Measurements from ENCODE around the gene EBNA1BP2. TPM values are rescaled to one million over a fixed set of nuclear protein-coding genes. Genes with fewer than 3 reads are reported as not detected.
"Not testable (repeated sequence)": the region's sequence is repeated elsewhere in the genome, so short reads cannot be mapped to it uniquely, and the experiment has no call there.

The EBNA1BP2 gene
- total RNA-seq, 1 donor from 2014 or later: 81.6 TPM

- Histone ChIP-seq H3K9ac (ENCODE audit: low read length) (no peak overlapping the region), H3K9me3 (ENCODE audit: insufficient read depth, low read depth, low read length) (no peaks in the 10 kb centered on the region), H3K4me3 (ENCODE audit: insufficient read depth, low read depth, low read length) (no peak overlapping the region), H3K27ac (ENCODE audit: low read depth, low read length) (no peak overlapping the region), H3K4me2 (ENCODE audit: low read length) (no peak overlapping the region), H3K79me2 (ENCODE audit: insufficient read depth, low read length) (no peaks in the 10 kb centered on the region), H2AFZ (ENCODE audit: low read depth, low read length) (no peak overlapping the region), H3K27me3 (ENCODE audit: insufficient read depth, low read length) (peaks cover 9% of the 10 kb centered on the region), H3K4me1 (ENCODE audit: insufficient read depth, low read length) (no peaks in the 10 kb centered on the region), H4K20me1 (ENCODE audit: insufficient read depth, low read length) (no peaks in the 10 kb centered on the region), H3K36me3 (ENCODE audit: insufficient read depth, low read length) (no peaks in the 10 kb centered on the region)
- Mint-ChIP-seq H3K9me3 (ENCODE audit: unreplicated experiment) (no peaks in the 10 kb centered on the region), H3K27ac (ENCODE audit: unreplicated experiment) (no peak overlapping the region), H3K4me1 (ENCODE audit: low read depth, unreplicated experiment) (no peaks in the 10 kb centered on the region), H3K36me3 (ENCODE audit: low read depth, unreplicated experiment) (no peaks in the 10 kb centered on the region), H3K27me3 (ENCODE audit: low read depth, unreplicated experiment) (no peaks in the 10 kb centered on the region), H3K4me3 (ENCODE audit: unreplicated experiment) (no peak overlapping the region)
- DNase-seq (ENCODE audit: low read depth) (no peak), FAIRE-seq (no peak)
- TF ChIP-seq EZH2 (IDR thresholded peaks at IDR 0.05; ENCODE audit: insufficient read depth, low read length): no peak
- no peak for TF ChIP-seq CTCF (IDR thresholded peaks at IDR 0.05; ENCODE audit: insufficient read depth, low read depth, low read length)
Measured at GRCh38 chr1:43123031-43123430, 49.1 kb downstream of the EBNA1BP2 start.

- TF ChIP-seq EZH2 (IDR thresholded peaks at IDR 0.05; ENCODE audit: insufficient read depth, low read length): no peak
- no peak for TF ChIP-seq CTCF (IDR thresholded peaks at IDR 0.05; ENCODE audit: insufficient read depth, low read depth, low read length)
- Histone ChIP-seq H3K9me3 (ENCODE audit: insufficient read depth, low read depth, low read length) (no peaks in the 10 kb centered on the region), H3K79me2 (ENCODE audit: insufficient read depth, low read length) (no peaks in the 10 kb centered on the region), H3K4me2 (ENCODE audit: low read length) (no peak overlapping the region), H2AFZ (ENCODE audit: low read depth, low read length) (no peak overlapping the region), H3K27ac (ENCODE audit: low read depth, low read length) (no peak overlapping the region), H3K36me3 (ENCODE audit: insufficient read depth, low read length) (no peaks in the 10 kb centered on the region), H3K4me1 (ENCODE audit: insufficient read depth, low read length) (no peaks in the 10 kb centered on the region), H4K20me1 (ENCODE audit: insufficient read depth, low read length) (no peaks in the 10 kb centered on the region), H3K4me3 (ENCODE audit: insufficient read depth, low read depth, low read length) (no peak overlapping the region), H3K27me3 (ENCODE audit: insufficient read depth, low read length) (peaks cover 9% of the 10 kb centered on the region), H3K9ac (ENCODE audit: low read length) (no peak overlapping the region)
- H3K27ac Mint-ChIP-seq (ENCODE audit: unreplicated experiment): no peak overlapping the region
- no peak overlapping the region for H3K4me3 Mint-ChIP-seq (ENCODE audit: unreplicated experiment)
- no peaks in the 10 kb centered on the region for H3K36me3 Mint-ChIP-seq (ENCODE audit: low read depth, unreplicated experiment)
- DNase-seq (ENCODE audit: low read depth) (no peak), FAIRE-seq (no peak)
- H3K9me3 Mint-ChIP-seq (ENCODE audit: unreplicated experiment): no peaks in the 10 kb centered on the region
- no peaks in the 10 kb centered on the region for H3K27me3 Mint-ChIP-seq (ENCODE audit: low read depth, unreplicated experiment)
- no peaks in the 10 kb centered on the region for H3K4me1 Mint-ChIP-seq (ENCODE audit: low read depth, unreplicated experiment)
Measured at GRCh38 chr1:43121256-43121900, 50.7 kb downstream of the EBNA1BP2 start.

GRCh38 chr1:43119928-43120586 is 52.0 kb downstream of the EBNA1BP2 start:
- H3K4me3 Mint-ChIP-seq (ENCODE audit: unreplicated experiment): peak overlapping the region; percentile 69
- H3K36me3 Mint-ChIP-seq (ENCODE audit: low read depth, unreplicated experiment); H3K4me2 ChIP-seq (ENCODE audit: low read length); H3K79me2 ChIP-seq (ENCODE audit: insufficient read depth, low read length); H3K27me3 ChIP-seq (ENCODE audit: insufficient read depth, low read length); H4K20me1 ChIP-seq (ENCODE audit: insufficient read depth, low read length); H3K9ac ChIP-seq (ENCODE audit: low read length); H3K27me3 Mint-ChIP-seq (ENCODE audit: low read depth, unreplicated experiment); H3K4me1 Mint-ChIP-seq (ENCODE audit: low read depth, unreplicated experiment); H3K36me3 ChIP-seq (ENCODE audit: insufficient read depth, low read length); H3K27ac ChIP-seq (ENCODE audit: low read depth, low read length); H3K4me3 ChIP-seq (ENCODE audit: insufficient read depth, low read depth, low read length); H3K4me1 ChIP-seq (ENCODE audit: insufficient read depth, low read length); H3K9me3 ChIP-seq (ENCODE audit: insufficient read depth, low read depth, low read length); H2AFZ ChIP-seq (ENCODE audit: low read depth, low read length); H3K27ac Mint-ChIP-seq (ENCODE audit: unreplicated experiment); DNase-seq (ENCODE audit: low read depth); H3K9me3 Mint-ChIP-seq (ENCODE audit: unreplicated experiment); FAIRE-seq: not testable (repeated sequence)

Small RNAs within 50 kb of the gene (microRNA-seq; reads per million reads assigned to microRNA genes)
- 1.6 reads per million for gene MIR6733

Other genes with a start within 250 kb of the EBNA1BP2 start
- gene SLC2A1, start 213.4 kb downstream of the EBNA1BP2 start, total RNA-seq: 506 and 521 TPM in 2 replicates
- gene CFAP57, start within 50 bp of the EBNA1BP2 start, total RNA-seq: 0.18 and 0.29 TPM in 2 replicates
- 0.36 and 0.64 TPM in 2 replicates for gene TMEM125, start 97.7 kb upstream of the EBNA1BP2 start, total RNA-seq
- 0.50 and 0.84 TPM in 2 replicates for gene C1orf210, start 113.3 kb upstream of the EBNA1BP2 start, total RNA-seq
- gene TIE1, start 128.7 kb upstream of the EBNA1BP2 start, total RNA-seq: 0.87 and 0.98 TPM in 2 replicates
- gene MPL, start 165.5 kb upstream of the EBNA1BP2 start, total RNA-seq: not detected in 2 replicates
- 7.0 and 14.5 TPM in 2 replicates for gene CDC20, start 186.7 kb upstream of the EBNA1BP2 start, total RNA-seq
- gene ELOVL1, start 195.7 kb upstream of the EBNA1BP2 start, total RNA-seq: 124 and 131 TPM in 2 replicates
- gene MED8, start 217.5 kb upstream of the EBNA1BP2 start, total RNA-seq: 54.5 and 57.1 TPM in 2 replicates
- 28.5 and 30.0 TPM in 2 replicates for gene SZT2, start 217.6 kb upstream of the EBNA1BP2 start, total RNA-seq